ENCODE results near the gene EP400.

Gene EP400

GRCh38 chr12:131963381-131963780 is 13.6 kb downstream of the EP400 start:
- Histone ChIP-seq H4K20me1 (ENCODE audit: control insufficient read depth, insufficient read depth, low read depth, low read length) (peaks cover 21% of the 10 kb centered on the region), H3K4me3 (ENCODE audit: low read length) (no peak overlapping the region), H3K4me2 (ENCODE audit: low read length) (no peak overlapping the region), H3K9me2 (replicated peaks; ENCODE audit: control insufficient read depth, low read length) (no peaks in the 10 kb centered on the region), H3K27ac (ENCODE audit: low read depth, low read length) (no peak overlapping the region), H3K36me3 (ENCODE audit: control insufficient read depth, low read length) (peaks cover 40% of the 10 kb centered on the region), H3K79me2 (ENCODE audit: control insufficient read depth, low read length) (peaks cover 86% of the 10 kb centered on the region), H3K9me3 (ENCODE audit: control insufficient read depth, insufficient read depth, low read length) (no peaks in the 10 kb centered on the region), H3K27me3 (ENCODE audit: control insufficient read depth, low read length) (no peaks in the 10 kb centered on the region), H3K4me1 (ENCODE audit: control insufficient read depth, low read length) (peaks cover 8% of the 10 kb centered on the region), H3F3A (ENCODE audit: control insufficient read depth, insufficient read depth) (peaks cover 7% of the 10 kb centered on the region; the same call in 1 of the 2 replicates)
- TF ChIP-seq EZH2phosphoT487 (IDR thresholded peaks at IDR 0.05; ENCODE audit: borderline replicate concordance, low read length): no peak
- TF ChIP-seq CTCF (IDR thresholded peaks at IDR 0.05; ENCODE audit: low read depth, low read length, poor library complexity, severe bottlenecking): no peak

GRCh38 chr12:131965073-131965472 is 15.3 kb downstream of the EP400 start:
- Histone ChIP-seq H3K27ac (ENCODE audit: low read depth, low read length) (no peak overlapping the region), H3K4me3 (ENCODE audit: low read length) (no peak overlapping the region), H3K4me2 (ENCODE audit: low read length) (no peak overlapping the region), H3K27me3 (ENCODE audit: control insufficient read depth, low read length) (no peaks in the 10 kb centered on the region), H4K20me1 (ENCODE audit: control insufficient read depth, insufficient read depth, low read depth, low read length) (peaks cover 17% of the 10 kb centered on the region; the same call in 1 of the 2 replicates), H3K36me3 (ENCODE audit: control insufficient read depth, low read length) (peaks cover 35% of the 10 kb centered on the region), H3K79me2 (ENCODE audit: control insufficient read depth, low read length) (peaks cover 86% of the 10 kb centered on the region), H3K4me1 (ENCODE audit: control insufficient read depth, low read length) (peaks cover 8% of the 10 kb centered on the region), H3F3A (ENCODE audit: control insufficient read depth, insufficient read depth) (peaks cover 7% of the 10 kb centered on the region; the same call in 1 of the 2 replicates), H3K9me3 (ENCODE audit: control insufficient read depth, insufficient read depth, low read length) (no peaks in the 10 kb centered on the region), H3K9me2 (replicated peaks; ENCODE audit: control insufficient read depth, low read length) (no peaks in the 10 kb centered on the region)
- TF ChIP-seq CTCF (IDR thresholded peaks at IDR 0.05; ENCODE audit: low read depth, low read length, poor library complexity, severe bottlenecking) (no peak), EZH2phosphoT487 (IDR thresholded peaks at IDR 0.05; ENCODE audit: borderline replicate concordance, low read length) (no peak)

GRCh38 chr12:131971226-131971625 is 21.5 kb downstream of the EP400 start:
- no peaks in the 10 kb centered on the region for H3F3A ChIP-seq (ENCODE audit: control insufficient read depth, insufficient read depth)
- H3K4me3 ChIP-seq (ENCODE audit: low read length): no peak overlapping the region
- H3K9me3 ChIP-seq (ENCODE audit: control insufficient read depth, insufficient read depth, low read length): no peaks in the 10 kb centered on the region
- no peaks in the 10 kb centered on the region for H3K9me2 ChIP-seq (replicated peaks; ENCODE audit: control insufficient read depth, low read length)
- H3K4me2 ChIP-seq (ENCODE audit: low read length): no peak overlapping the region
- peaks cover 12% of the 10 kb centered on the region for H4K20me1 ChIP-seq (ENCODE audit: control insufficient read depth, insufficient read depth, low read depth, low read length)
- TF ChIP-seq EZH2phosphoT487 (IDR thresholded peaks at IDR 0.05; ENCODE audit: borderline replicate concordance, low read length) (no peak), CTCF (IDR thresholded peaks at IDR 0.05; ENCODE audit: low read depth, low read length, poor library complexity, severe bottlenecking) (no peak)
- H3K4me1 ChIP-seq (ENCODE audit: control insufficient read depth, low read length): no peaks in the 10 kb centered on the region
- no peak overlapping the region for H3K27ac ChIP-seq (ENCODE audit: low read depth, low read length)
- H3K27me3 ChIP-seq (ENCODE audit: control insufficient read depth, low read length): no peaks in the 10 kb centered on the region
- no peaks in the 10 kb centered on the region for H3K36me3 ChIP-seq (ENCODE audit: control insufficient read depth, low read length)
- peaks cover 96% of the 10 kb centered on the region for H3K79me2 ChIP-seq (ENCODE audit: control insufficient read depth, low read length)
